EL (cell line): ENCODE data around the gene PLA2G3.
"Not testable (repeated sequence)": the region's sequence is repeated elsewhere in the genome, so short reads cannot be mapped to it uniquely, and the experiment has no call there.

Experiments
- DNase-seq: peaks from one replicate; pipeline ENCODE4 v3.0.0-alpha.2; 2016

The PLA2G3 gene

GRCh38 chr22:31099841-31100761 is 40.2 kb downstream of the PLA2G3 start:
- DNase-seq, result no peak

- DNase-seq, result no peak
Observed at GRCh38 chr22:31099386-31099785, 40.9 kb downstream of the PLA2G3 start.

GRCh38 chr22:31098632-31099110 is 41.6 kb downstream of the PLA2G3 start:
- no peak for DNase-seq

- no peak for DNase-seq
Observed at GRCh38 chr22:31097941-31098631, 42.2 kb downstream of the PLA2G3 start.

- not testable (repeated sequence) for DNase-seq
Observed at GRCh38 chr22:31097539-31097938, 42.8 kb downstream of the PLA2G3 start.

- no peak for DNase-seq
Observed at GRCh38 chr22:31096657-31097279, 43.5 kb downstream of the PLA2G3 start.

- no peak for DNase-seq
Observed at GRCh38 chr22:31095637-31096249, 44.6 kb downstream of the PLA2G3 start.

GRCh38 chr22:31094741-31095140 is 45.6 kb downstream of the PLA2G3 start:
- DNase-seq, result no peak

- no peak for DNase-seq
Observed at GRCh38 chr22:31094021-31094551, 46.2 kb downstream of the PLA2G3 start.

- no peak for DNase-seq
Observed at GRCh38 chr22:31093086-31093850, 47.0 kb downstream of the PLA2G3 start.

- no peak for DNase-seq
Observed at GRCh38 chr22:31092161-31092560, 48.1 kb downstream of the PLA2G3 start.

- no peak for DNase-seq
Observed at GRCh38 chr22:31091106-31091975, 49.0 kb downstream of the PLA2G3 start.

GRCh38 chr22:31090217-31091085 is 49.9 kb downstream of the PLA2G3 start:
- no peak for DNase-seq

GRCh38 chr22:31089160-31090100 is 50.9 kb downstream of the PLA2G3 start:
- DNase-seq, result peak; percentile 36

- DNase-seq, result no peak
Observed at GRCh38 chr22:31088233-31088986, 51.9 kb downstream of the PLA2G3 start.

- no peak for DNase-seq
Observed at GRCh38 chr22:31087744-31088215, 52.5 kb downstream of the PLA2G3 start.

GRCh38 chr22:31086703-31087330 is 53.5 kb downstream of the PLA2G3 start:
- DNase-seq, result no peak
